ENCODE results near the gene PTPRG.
A peak's percentile ranks its signal among the peaks of the same experiment; 100 is the strongest.
"Not testable (repeated sequence)": the region's sequence is repeated elsewhere in the genome, so short reads cannot be mapped to it uniquely, and the experiment has no call there.

PTPRG gene

DNA sequence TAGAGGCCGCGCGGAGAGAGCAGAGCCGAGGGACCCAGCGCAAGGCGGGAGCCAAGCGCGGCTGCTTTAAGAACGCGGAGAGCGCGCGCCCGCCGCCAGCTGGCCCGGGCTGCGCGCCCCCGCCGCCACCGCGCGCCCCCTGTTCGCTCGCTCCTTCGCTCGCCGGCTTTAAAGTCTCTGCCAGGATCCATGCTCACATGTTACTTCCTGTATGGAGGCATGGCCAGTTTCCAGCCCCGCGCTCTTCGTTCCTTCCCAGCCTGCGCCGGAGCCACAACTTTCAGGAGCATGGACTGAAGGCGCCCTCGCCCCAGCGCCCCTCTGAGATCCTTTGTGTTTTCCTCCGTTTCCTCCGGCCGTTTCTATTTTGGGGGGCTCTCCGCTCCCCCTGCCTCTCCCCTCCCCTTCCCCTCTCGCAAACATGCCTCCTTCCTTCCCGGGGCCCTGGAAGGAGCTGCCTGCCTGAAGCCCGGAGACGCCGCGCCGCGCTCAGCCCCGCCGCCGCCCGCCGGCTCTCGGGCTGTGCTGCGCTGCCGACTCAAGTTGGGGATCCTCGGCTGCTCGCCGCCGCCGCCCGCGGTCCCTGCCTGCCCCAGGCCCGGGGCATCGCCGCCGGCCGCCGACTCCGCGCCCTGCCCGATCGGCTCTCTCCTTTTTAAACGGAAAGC is at the start of gene PTPRG:
Gene PTPRG, plus strand, starts transcription at position 198 of the 668 bp plus-strand sequence. CDS start 717 bp downstream, outside the sequence.
- no peak for DNase-seq

- no peak for DNase-seq
Measured at GRCh38 chr3:61518590-61518989, 42.8 kb upstream of the PTPRG start.

DNA sequence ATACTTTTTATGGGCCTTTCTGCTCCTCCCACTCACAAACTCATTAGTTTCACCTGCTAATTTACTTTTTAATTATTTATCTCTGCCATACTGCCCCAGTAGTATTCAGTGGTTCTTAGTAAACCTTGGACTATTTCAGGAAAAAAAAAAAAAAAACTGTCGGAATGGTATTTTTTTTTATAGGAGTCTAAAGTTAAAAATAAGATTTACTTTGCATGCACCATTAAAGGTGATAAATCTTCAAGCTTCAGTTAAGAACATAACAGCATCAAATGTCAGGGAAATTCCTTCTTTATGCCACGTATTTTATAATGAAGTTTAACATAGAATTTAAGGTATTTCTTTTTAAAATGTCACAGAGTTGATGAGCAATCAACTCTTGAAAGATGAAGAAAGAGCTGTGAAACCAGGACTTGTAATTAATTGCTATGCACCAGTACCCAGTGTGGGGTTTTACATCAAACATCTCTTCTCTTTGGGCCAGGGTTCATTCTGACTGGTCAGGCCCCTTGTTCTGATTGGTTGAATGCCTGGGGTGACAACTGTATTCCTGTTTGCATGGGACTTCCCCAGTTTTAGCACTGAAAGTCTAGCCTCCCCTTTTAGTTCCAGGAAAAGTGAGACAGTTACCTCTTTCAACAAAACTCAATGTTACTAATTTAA is 40.3 kb upstream of the PTPRG start:
- DNase-seq: no peak

DNA sequence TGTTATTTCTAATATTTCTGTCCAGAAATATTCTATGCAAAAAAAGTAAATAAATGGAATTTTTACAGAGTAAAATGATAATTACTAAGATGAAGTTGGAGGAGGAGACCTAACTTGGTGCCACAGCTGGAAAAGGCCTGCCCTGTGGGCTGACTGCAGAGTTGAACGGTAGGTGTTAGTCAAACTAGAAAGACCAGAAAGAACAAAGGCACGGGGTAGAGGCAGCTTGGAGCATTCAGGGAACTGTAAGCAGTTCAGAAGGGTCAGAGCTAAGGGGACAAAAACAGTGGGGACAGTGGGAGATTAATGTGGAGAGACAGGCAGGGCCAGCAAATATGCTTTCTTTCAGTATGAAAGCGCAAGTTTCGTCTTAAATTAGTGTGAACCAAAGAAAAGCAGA is 39.3 kb upstream of the PTPRG start:
- no peak for DNase-seq

GRCh38 chr3:61522626-61523025 is 38.7 kb upstream of the PTPRG start:
- DNase-seq: no peak

- DNase-seq: no peak
Measured at GRCh38 chr3:61524933-61525332, 36.4 kb upstream of the PTPRG start.

DNA sequence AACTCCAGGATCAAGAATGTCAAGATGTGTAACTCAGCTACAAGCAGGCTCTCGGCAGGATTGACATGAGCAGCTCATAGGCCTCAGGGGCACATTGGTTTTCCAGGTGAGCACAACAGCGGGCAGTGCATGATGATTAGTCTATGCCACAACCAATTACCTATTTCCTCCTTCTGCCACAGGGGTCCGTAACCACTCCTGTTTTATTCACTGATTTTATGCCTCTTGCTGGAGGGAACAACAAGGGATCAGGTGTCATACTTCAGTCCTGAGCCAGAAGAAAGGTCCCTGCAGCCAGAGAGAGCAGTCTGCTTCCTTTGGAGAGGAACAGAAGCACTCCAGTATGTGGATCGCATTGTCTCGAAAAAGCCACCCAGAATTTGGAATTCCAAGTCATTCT is 35.1 kb upstream of the PTPRG start:
- DNase-seq: no peak

- no peak for DNase-seq
Measured at GRCh38 chr3:61527011-61527410, 34.4 kb upstream of the PTPRG start.

DNA sequence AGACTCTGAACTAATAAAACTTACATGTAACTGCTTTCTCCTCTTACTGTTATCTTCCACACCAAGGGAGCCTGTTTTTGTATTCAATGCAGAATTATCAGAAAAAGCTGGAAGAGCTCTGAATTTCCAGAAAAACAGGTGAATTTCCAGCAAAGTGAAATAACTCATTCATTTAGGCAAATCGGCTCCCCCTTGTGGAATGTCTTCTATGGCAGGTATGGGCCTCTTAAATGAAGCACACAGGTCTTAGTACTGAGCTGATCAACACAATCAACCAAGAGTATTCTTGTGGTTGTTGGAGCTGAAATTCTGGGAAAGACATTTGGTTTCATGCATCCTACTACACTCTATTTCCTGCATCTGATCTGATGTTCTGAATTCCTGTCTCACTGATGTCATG is 31.0 kb upstream of the PTPRG start:
- DNase-seq: no peak

- no peak for DNase-seq
Measured at GRCh38 chr3:61531528-61531927, 29.8 kb upstream of the PTPRG start.

DNA sequence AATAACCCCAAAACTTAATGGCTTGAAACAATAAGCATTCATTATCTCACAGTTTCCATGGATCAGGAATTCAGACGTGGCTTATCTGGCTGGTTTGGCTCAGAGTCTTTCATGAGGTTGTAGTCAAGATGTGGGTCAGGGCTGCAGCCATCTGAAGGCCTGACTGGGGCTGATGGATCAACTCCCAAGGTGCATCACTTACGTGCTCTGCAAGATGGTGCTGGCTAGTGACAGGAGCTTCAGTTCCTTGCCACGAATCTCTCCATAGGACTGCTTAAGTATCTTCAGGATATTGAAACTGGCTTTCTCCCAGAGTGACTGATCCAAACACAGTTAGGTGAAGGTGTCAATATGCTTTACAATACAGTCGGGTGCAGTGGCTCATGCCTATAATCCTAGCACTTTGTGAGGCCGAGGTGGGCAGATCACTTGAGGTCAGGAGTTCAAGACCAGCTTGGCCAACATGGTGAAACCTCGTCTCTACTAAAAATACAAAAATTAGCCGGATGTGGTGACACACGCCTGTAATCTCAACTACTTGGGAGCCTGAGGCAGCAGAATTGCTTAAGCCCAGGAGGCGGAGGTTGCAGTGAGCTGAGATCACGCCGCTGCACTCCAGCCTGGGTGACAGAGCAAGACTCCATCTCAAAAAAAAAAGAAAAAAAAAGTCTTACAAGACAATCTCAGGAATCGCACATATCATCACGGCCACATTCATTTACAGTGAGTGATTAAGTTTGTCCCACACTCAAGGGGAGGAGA is 28.5 kb upstream of the PTPRG start:
- peak in 1 of 6 experiments; percentile 0 for DNase-seq

DNA sequence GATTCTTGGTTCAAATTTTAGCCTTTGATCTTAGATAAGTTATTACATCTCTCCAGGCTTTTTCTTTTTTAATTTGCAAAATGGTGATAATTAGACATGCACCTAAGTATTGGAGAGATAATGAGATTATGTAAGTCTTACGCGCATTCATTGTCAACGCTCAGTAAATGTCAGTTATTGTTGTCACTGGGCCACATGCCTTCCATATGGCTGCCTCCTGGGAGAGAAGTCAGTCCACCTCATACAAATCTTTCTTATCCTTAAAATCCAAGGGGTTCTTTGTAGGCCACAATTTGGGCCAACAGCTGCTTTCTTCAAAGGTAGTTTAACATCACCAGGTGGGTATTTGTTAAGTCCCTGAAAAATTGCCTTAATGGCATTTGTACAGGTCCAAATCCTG is 25.5 kb upstream of the PTPRG start:
- no peak for DNase-seq

DNA sequence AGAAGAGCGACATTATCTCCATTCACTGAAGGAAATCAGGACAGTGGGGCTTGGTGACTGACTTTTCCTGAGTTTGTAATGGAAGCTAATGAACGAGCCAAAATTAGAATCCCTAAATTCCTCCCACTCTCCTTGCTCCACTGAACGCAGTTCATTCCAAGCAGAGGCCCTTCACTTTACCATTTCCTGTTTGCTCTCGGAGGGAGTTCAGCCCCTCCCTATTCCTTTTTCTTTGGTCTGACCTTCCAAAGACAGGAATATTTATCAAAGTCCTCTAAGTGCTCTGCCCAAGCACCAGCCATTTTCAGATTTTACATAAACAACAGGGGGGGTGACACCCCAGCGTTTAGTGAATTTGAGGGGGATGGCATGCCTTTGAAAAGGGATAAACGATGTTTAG is 24.0 kb upstream of the PTPRG start:
- no peak for DNase-seq

GRCh38 chr3:61538486-61538885 is 22.9 kb upstream of the PTPRG start:
- DNase-seq: no peak

- no peak for DNase-seq
Measured at GRCh38 chr3:61541694-61542093, 19.7 kb upstream of the PTPRG start.

- no peak for DNase-seq
Measured at GRCh38 chr3:61545716-61546115, 15.7 kb upstream of the PTPRG start.

DNA sequence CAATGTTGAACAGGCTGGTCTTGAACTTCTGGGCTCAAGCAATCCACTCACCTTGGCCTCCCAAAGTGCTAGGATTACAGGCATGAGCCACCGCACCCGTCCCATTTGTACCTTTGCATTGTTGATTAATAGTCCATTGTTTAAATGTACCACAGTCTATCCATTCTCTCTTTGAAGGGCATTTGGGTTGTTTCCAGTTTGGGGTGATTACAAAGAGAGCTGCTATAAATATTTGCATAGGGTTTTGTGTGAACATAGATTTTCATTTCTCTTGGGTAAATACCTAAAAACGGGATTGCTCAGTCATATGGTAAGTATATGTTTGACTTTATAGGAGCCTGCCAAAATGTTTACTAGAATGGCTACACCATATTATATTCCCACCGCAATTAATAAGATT is 13.7 kb upstream of the PTPRG start:
- DNase-seq: no peak

DNA sequence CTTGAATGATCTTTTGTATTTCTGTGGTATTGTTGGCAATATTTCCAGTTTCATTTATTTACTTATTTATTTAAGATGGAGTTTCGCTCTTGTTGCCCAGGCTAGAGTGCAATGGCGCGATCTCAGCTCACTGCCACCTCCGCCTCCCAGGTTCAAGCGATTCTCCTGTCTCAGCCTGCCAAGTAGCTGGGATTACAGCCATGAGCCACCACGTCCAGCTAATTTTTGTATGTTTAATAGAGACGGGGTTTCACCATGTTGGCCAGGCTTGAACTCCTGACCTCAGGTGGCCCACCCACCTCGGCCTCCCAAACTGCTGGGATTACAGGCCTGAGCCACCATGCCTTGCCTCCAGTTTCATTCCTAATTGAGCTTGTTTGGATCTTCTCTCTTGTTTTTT is 8.7 kb upstream of the PTPRG start:
- not testable (repeated sequence) for DNase-seq

- DNase-seq: no peak
Measured at GRCh38 chr3:61559136-61559731, 2.1 kb upstream of the PTPRG start.

- DNase-seq: no peak
Measured at GRCh38 chr3:61560517-61561373, 626 bp upstream of the PTPRG start.

- DNase-seq: no peak
Measured at GRCh38 chr3:61562042-61562720, 810 bp downstream of the PTPRG start.

DNA sequence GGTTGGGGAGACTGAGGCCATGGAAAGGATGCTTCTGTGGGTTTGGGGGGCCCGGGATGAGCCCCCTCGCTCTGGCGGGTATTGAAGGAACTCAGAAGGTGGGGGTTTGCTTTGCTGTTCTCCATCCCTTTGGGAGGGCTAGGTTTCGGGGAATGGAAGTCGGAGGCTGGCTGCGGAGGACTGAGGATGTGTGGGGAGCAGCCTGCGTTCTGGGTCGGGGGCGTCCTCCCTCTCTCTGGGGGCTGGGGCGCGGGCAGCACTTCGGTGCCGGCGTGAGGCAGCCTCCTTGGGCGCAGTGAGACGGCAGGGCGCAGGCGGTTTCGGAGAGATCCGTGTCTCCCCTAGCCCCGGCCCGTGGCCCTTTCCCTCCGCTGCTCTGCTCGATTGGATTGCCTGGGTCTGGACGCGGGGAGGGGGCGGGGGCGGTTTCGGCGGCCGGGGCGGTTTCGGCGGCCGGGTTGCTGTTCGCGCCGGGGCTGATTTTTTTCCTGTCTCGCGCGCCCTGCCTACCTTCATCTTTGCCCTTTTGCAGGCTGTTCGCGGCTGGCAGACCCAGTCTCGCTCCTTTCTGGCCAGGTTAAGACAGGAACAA is 1.4 kb downstream of the PTPRG start:
- DNase-seq: no peak
